Measurements from ENCODE around the gene NFS1. TPM values are rescaled to one million over a fixed set of nuclear protein-coding genes. Genes with fewer than 3 reads are reported as not detected.

NFS1 gene
- total RNA-seq, 4 donors from 2014 or later = 16.8 to 40.0 (median 31.4) TPM

DNA sequence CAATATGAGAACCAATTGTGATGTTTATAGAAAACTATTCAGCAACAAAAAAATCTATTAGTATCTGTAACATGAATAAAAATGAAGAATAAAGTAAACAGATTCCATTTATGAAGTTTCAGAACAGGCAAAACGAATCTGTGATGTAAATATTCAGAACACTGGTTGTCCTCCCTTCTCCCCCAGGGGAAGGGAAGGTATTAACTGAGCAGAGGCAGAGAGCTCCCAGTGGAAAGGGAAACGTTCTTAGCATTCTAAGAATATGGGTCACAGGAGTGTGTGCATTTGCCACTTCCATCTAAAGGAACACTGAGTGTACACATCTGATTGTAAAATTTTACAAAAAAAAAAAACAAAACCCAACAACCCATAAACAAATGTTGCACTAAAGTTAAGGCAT is 60.4 kb downstream of the NFS1 start:
- TF ChIP-seq POLR2A (IDR thresholded peaks at IDR 0.05) (no peak), EP300 (IDR thresholded peaks at IDR 0.05) (no peak), POLR2AphosphoS5 (IDR thresholded peaks at IDR 0.05) (no peak)
- TF ChIP-seq, protein P1, sequence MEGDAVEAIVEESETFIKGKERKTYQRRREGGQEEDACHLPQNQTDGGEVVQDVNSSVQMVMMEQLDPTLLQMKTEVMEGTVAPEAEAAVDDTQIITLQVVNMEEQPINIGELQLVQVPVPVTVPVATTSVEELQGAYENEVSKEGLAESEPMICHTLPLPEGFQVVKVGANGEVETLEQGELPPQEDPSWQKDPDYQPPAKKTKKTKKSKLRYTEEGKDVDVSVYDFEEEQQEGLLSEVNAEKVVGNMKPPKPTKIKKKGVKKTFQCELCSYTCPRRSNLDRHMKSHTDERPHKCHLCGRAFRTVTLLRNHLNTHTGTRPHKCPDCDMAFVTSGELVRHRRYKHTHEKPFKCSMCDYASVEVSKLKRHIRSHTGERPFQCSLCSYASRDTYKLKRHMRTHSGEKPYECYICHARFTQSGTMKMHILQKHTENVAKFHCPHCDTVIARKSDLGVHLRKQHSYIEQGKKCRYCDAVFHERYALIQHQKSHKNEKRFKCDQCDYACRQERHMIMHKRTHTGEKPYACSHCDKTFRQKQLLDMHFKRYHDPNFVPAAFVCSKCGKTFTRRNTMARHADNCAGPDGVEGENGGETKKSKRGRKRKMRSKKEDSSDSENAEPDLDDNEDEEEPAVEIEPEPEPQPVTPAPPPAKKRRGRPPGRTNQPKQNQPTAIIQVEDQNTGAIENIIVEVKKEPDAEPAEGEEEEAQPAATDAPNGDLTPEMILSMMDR (IDR thresholded peaks at IDR 0.05) = no peak
- Histone ChIP-seq H3K27me3 (no peaks in the 10 kb centered on the region), H3K4me3 (no peak overlapping the region), H3K9me3 (no peaks in the 10 kb centered on the region), H3K27ac (no peak overlapping the region), H3K36me3 (no peaks in the 10 kb centered on the region), H3K4me1 (peaks cover 0 to 39% (median 0%) of the 10 kb centered on the region in 3 donors)
- no peak for ATAC-seq
- 0 to 36% methylated on average over 1 to 2 of the region's 2 CpGs for WGBS, 2 donors (ENCODE audit: low coverage in 1 of 2)

DNA sequence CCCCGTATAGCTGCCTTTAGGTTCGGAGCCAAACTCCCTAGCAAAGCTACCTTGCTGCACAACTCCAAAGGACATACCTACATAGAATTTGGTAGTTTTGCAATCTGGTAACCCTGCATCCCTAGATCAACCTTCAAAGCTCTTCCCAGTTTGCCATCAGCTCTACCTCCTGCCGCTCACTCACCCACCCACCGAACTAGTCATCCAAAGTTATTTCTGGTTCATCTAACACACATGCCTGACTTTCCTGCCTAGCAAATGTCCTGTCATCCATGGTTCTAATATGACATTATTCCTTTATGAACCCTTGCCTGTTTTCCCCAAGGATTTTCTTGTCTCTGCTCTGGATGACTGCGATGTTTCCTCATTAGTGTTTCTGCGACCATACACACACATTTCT is 61.9 kb downstream of the NFS1 start:
- 93% methylated on average over 2 to 6 of the region's 6 CpGs for whole genome bisulfite sequencing, 2 donors (ENCODE audit: low coverage in 1 of 2)
- no peaks in the 10 kb centered on the region for H3K9me3 ChIP-seq
- peaks cover 0 to 3% of the 10 kb centered on the region in 2 donors for H3K36me3 ChIP-seq
- H3K4me3 ChIP-seq = no peak overlapping the region
- H3K4me1 ChIP-seq = peaks cover 0 to 31% (median 0%) of the 10 kb centered on the region in 3 donors
- no peak overlapping the region for H3K27ac ChIP-seq
- ATAC-seq = no peak
- no peak for TF ChIP-seq POLR2A (IDR thresholded peaks at IDR 0.05)
- TF ChIP-seq EP300 (IDR thresholded peaks at IDR 0.05) = no peak
- TF ChIP-seq, protein P1 (IDR thresholded peaks at IDR 0.05) = no peak
- no peak for TF ChIP-seq POLR2AphosphoS5 (IDR thresholded peaks at IDR 0.05)
- H3K27me3 ChIP-seq = no peaks in the 10 kb centered on the region

DNA sequence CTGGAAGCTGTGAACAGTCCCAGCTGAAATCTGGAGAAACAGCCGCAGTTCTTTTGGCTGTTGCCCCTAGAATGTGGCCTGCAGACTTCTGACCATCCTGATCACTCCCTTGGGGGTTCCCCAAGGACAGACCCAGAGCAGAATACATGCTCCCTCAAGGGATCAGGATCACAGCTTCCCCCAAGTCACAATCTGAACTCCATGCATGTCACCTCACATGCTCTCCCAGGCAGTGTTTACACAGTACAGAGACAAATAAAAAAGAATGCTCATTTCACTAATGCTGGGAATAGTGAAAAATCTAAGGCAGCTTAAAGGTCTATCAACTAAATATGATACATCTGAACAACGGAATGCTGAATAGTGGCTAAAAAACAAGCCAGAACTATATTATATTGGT is 63.1 kb downstream of the NFS1 start:
- peaks cover 0 to 24% (median 0%) of the 10 kb centered on the region in 3 donors for H3K4me1 ChIP-seq
- no peak for ATAC-seq
- 93% methylated on average over 2 of the region's 2 CpGs for WGBS, 2 donors (ENCODE audit: low coverage in 1 of 2)
- no peaks in the 10 kb centered on the region for H3K9me3 ChIP-seq
- H3K27ac ChIP-seq = no peak overlapping the region
- H3K4me3 ChIP-seq = no peak overlapping the region
- peaks cover 0 to 15% of the 10 kb centered on the region in 2 donors for H3K36me3 ChIP-seq
- no peak for TF ChIP-seq EP300 (IDR thresholded peaks at IDR 0.05)
- no peak for TF ChIP-seq POLR2A (IDR thresholded peaks at IDR 0.05)
- TF ChIP-seq, protein P1 (IDR thresholded peaks at IDR 0.05) = no peak
- no peak for TF ChIP-seq POLR2AphosphoS5 (IDR thresholded peaks at IDR 0.05)
- H3K27me3 ChIP-seq = no peaks in the 10 kb centered on the region

DNA sequence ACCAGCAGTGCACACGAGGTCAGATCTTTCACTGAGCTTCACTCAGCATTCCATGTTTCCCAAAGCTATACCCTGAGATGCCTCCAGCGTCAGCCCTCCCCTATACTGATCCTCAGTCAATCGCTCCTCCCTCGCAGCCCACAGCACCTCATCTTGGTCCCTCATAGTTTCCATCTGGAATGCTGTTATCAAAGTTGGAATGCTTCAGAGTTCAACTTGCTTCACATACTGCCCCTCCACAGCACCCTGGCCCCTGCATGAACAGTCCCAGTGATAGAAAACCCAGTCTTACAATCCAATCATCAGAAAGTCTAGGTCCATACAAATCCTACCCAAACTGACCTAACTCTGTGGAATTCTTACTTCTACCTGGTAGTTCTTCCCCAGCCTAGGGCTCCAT is 63.5 kb downstream of the NFS1 start:
- 81 to 83% methylated on average over 1 to 3 of the region's 4 CpGs for WGBS, 2 donors (ENCODE audit: low coverage in 1 of 2)
- H3K4me1 ChIP-seq = peaks cover 0 to 24% (median 0%) of the 10 kb centered on the region in 3 donors
- ATAC-seq = no peak
- H3K9me3 ChIP-seq = no peaks in the 10 kb centered on the region
- TF ChIP-seq POLR2A (IDR thresholded peaks at IDR 0.05) (no peak), EP300 (IDR thresholded peaks at IDR 0.05) (no peak), POLR2AphosphoS5 (IDR thresholded peaks at IDR 0.05) (no peak)
- TF ChIP-seq, protein P1 (IDR thresholded peaks at IDR 0.05) = no peak
- H3K27ac ChIP-seq = no peak overlapping the region
- peaks cover 0 to 19% of the 10 kb centered on the region in 2 donors for H3K36me3 ChIP-seq
- no peak overlapping the region for H3K4me3 ChIP-seq
- H3K27me3 ChIP-seq = no peaks in the 10 kb centered on the region

DNA sequence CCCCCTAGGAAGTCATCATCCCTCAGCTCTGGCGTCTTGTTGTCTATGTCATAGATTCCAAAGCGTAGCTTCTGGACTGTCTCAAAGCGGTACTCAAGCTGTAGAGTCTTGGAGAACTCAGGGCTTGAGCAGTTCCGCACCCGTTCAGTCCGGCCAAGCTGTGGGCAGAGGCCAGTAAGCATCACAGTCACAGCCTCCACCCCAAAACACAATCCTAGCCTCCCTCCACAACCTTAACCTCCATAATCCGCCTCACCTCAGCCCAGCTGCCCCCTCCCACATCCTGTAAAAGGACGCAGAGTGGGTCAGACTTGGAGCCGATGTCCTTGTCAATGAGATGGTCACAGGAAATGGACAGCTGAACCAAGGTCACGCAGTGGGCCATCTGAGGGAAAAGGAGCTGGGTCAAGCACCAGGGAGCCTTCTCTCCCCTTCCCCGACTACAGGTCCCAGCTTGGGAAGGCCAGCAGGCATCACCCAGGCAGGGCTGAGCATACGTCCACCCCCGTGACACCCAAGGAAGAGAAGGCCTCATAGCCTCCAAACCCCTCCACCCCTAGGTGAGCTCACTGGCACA is 66.5 kb downstream of the NFS1 start:
- Histone ChIP-seq H3K9me3 (no peaks in the 10 kb centered on the region), H3K4me1 (peaks cover 0 to 8% (median 0%) of the 10 kb centered on the region in 3 donors), H3K27ac (no peak overlapping the region), H3K27me3 (no peaks in the 10 kb centered on the region), H3K36me3 (peaks cover 0 to 50% of the 10 kb centered on the region in 2 donors), H3K4me3 (no peak overlapping the region)
- WGBS, 2 donors (ENCODE audit: low coverage in 1 of 2) = 95% methylated on average over 4 of the region's 13 CpGs; no CpG with 5 or more reads in 1 of the 2 donors
- no peak for ATAC-seq
- TF ChIP-seq POLR2A (IDR thresholded peaks at IDR 0.05) (no peak), EP300 (IDR thresholded peaks at IDR 0.05) (no peak), POLR2AphosphoS5 (IDR thresholded peaks at IDR 0.05) (no peak)
- TF ChIP-seq, protein P1 (IDR thresholded peaks at IDR 0.05) = no peak
